ENCODE measurements around the gene PRAMEF6.
"Not testable (repeated sequence)": the region's sequence is repeated elsewhere in the genome, so short reads cannot be mapped to it uniquely, and the experiment has no call there.

Gene PRAMEF6

GRCh38 chr1:12947480-12947879 lies at the start of gene PRAMEF6:
TSS of gene PRAMEF6 (minus strand) at chr1:12947580. CDS start at chr1:12942518, 5,062 bp downstream.
- H2AFZ ChIP-seq; H3K27ac ChIP-seq; H3K9ac ChIP-seq; H3K79me2 ChIP-seq; H3K4me2 ChIP-seq (ENCODE audit: low read length); H3K9me3 ChIP-seq (ENCODE audit: control insufficient read depth, low read length); H3K27me3 ChIP-seq (ENCODE audit: control insufficient read depth, insufficient read depth, low read length); H3K36me3 ChIP-seq (ENCODE audit: control insufficient read depth, insufficient read depth, low read length); H3K4me1 ChIP-seq; H3K4me3 ChIP-seq (ENCODE audit: low read depth, low read length): not testable (repeated sequence)

GRCh38 chr1:12924368-12924767 lies 23.0 kb downstream of the PRAMEF6 start:
- not testable (repeated sequence) for H3K36me3 ChIP-seq (ENCODE audit: control insufficient read depth, insufficient read depth, low read length); H3K27ac ChIP-seq; H3K79me2 ChIP-seq; H3K9ac ChIP-seq; H2AFZ ChIP-seq; H3K4me1 ChIP-seq; H3K4me3 ChIP-seq (ENCODE audit: low read depth, low read length); H3K4me2 ChIP-seq (ENCODE audit: low read length); H3K27me3 ChIP-seq (ENCODE audit: control insufficient read depth, insufficient read depth, low read length); H3K9me3 ChIP-seq (ENCODE audit: control insufficient read depth, low read length)

GRCh38 chr1:12921749-12922148 lies 25.6 kb downstream of the PRAMEF6 start:
- H3K4me3 ChIP-seq (ENCODE audit: low read depth, low read length); H3K4me1 ChIP-seq; H3K4me2 ChIP-seq (ENCODE audit: low read length); H3K9ac ChIP-seq; H2AFZ ChIP-seq; H3K36me3 ChIP-seq (ENCODE audit: control insufficient read depth, insufficient read depth, low read length); H3K9me3 ChIP-seq (ENCODE audit: control insufficient read depth, low read length); H3K27me3 ChIP-seq (ENCODE audit: control insufficient read depth, insufficient read depth, low read length); H3K27ac ChIP-seq; H3K79me2 ChIP-seq: not testable (repeated sequence)

GRCh38 chr1:12916310-12916709 lies 31.1 kb downstream of the PRAMEF6 start, which contains the start of gene PRAMEF7:
TSS of gene PRAMEF7 (plus strand) at chr1:12916610. CDS start at chr1:12917693, 1,083 bp downstream.
- not testable (repeated sequence) for H3K27me3 ChIP-seq (ENCODE audit: control insufficient read depth, insufficient read depth, low read length); H3K79me2 ChIP-seq; H3K4me1 ChIP-seq; H3K27ac ChIP-seq; H3K9me3 ChIP-seq (ENCODE audit: control insufficient read depth, low read length); H3K4me3 ChIP-seq (ENCODE audit: low read depth, low read length); H3K4me2 ChIP-seq (ENCODE audit: low read length); H2AFZ ChIP-seq; H3K36me3 ChIP-seq (ENCODE audit: control insufficient read depth, insufficient read depth, low read length); H3K9ac ChIP-seq

GRCh38 chr1:12903793-12904572 lies 43.4 kb downstream of the PRAMEF6 start:
- H3K79me2 ChIP-seq; H3K27ac ChIP-seq; H3K36me3 ChIP-seq (ENCODE audit: control insufficient read depth, insufficient read depth, low read length); H3K9me3 ChIP-seq (ENCODE audit: control insufficient read depth, low read length); H3K4me2 ChIP-seq (ENCODE audit: low read length); H3K4me1 ChIP-seq; H3K9ac ChIP-seq; H2AFZ ChIP-seq; H3K4me3 ChIP-seq (ENCODE audit: low read depth, low read length); H3K27me3 ChIP-seq (ENCODE audit: control insufficient read depth, insufficient read depth, low read length): not testable (repeated sequence)

GRCh38 chr1:12899186-12899585 lies 48.2 kb downstream of the PRAMEF6 start:
- not testable (repeated sequence) for H3K27ac ChIP-seq; H3K4me2 ChIP-seq (ENCODE audit: low read length); H3K4me3 ChIP-seq (ENCODE audit: low read depth, low read length); H3K79me2 ChIP-seq; H3K9me3 ChIP-seq (ENCODE audit: control insufficient read depth, low read length); H2AFZ ChIP-seq; H3K36me3 ChIP-seq (ENCODE audit: control insufficient read depth, insufficient read depth, low read length); H3K4me1 ChIP-seq; H3K27me3 ChIP-seq (ENCODE audit: control insufficient read depth, insufficient read depth, low read length); H3K9ac ChIP-seq

GRCh38 chr1:12898170-12898569 lies 49.2 kb downstream of the PRAMEF6 start, which contains the start of gene PRAMEF10:
TSS of gene PRAMEF10 (minus strand) at chr1:12898270. CDS start at chr1:12895847, 2,423 bp downstream.
- not testable (repeated sequence) for H3K27me3 ChIP-seq (ENCODE audit: control insufficient read depth, insufficient read depth, low read length); H2AFZ ChIP-seq; H3K4me2 ChIP-seq (ENCODE audit: low read length); H3K27ac ChIP-seq; H3K9ac ChIP-seq; H3K36me3 ChIP-seq (ENCODE audit: control insufficient read depth, insufficient read depth, low read length); H3K9me3 ChIP-seq (ENCODE audit: control insufficient read depth, low read length); H3K4me3 ChIP-seq (ENCODE audit: low read depth, low read length); H3K4me1 ChIP-seq; H3K79me2 ChIP-seq

Data from parathyroid adenoma (tissue), 2 donors.